ENCODE data around the gene PTPRD.
"Not testable (repeated sequence)": the region's sequence is repeated elsewhere in the genome, so short reads cannot be mapped to it uniquely, and the experiment has no call there.

The PTPRD gene

DNA sequence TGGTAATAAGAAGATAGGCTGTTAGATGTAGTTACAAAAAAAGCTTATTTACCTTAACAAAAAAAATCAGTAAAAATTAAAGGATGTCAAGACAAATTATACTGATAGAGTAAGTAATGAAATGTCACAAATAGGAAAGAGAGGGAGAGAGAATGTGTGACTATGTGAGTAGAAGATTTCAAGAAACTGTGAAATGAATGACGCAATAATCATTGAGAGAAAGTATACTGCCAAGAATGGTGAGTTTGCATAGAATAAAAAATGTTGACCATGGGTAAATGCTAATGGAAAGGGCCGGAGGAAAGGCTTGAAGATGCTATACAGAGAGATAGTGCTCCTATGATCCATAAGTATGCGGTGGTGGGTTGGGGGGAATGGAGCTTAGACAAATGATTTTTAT is 100.7 kb downstream of the PTPRD start:
- no peak overlapping the region for H3K4me3 ChIP-seq
- H3K27ac ChIP-seq: no peak overlapping the region

DNA sequence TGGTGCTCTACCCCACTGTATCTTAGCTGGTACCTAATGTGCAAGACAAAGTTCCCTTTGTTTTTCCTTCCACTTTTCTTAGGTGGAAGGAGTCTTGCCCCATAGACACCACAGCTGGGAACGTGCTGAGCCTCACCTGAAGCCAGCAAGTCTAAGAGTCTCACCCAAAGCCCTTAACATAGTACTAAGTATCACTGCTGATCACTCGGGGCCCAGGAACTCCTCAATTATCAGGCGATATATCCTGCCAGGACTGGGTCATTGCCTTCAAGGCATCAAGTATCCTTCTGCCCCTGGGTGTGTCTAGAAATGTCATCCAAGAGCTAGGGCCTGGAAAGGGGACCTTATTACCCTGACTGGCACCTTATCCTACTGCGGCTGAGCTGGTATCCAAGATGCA is 123.9 kb downstream of the PTPRD start:
- H3K4me3 ChIP-seq: no peak overlapping the region
- no peak overlapping the region for H3K27ac ChIP-seq

DNA sequence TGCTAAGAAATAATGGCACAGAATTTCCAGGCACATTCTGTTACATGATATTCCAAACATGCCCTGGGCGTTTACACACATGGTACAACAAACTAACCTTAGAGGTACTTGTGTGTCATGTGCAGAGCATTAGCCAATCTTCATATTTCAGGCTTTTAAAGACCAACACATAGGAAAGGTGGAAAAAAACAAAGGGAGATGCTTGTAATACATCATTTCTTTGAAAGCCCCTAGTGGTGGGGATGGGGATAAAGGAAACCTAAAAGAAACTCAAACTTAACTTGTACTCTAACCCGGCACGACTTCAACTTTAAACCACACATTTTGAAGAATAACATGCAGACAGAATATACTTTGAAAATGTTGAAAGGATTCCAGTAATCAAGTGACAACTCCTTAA is 133.6 kb downstream of the PTPRD start:
- no peak overlapping the region for H3K27ac ChIP-seq
- no peak overlapping the region for H3K4me3 ChIP-seq

DNA sequence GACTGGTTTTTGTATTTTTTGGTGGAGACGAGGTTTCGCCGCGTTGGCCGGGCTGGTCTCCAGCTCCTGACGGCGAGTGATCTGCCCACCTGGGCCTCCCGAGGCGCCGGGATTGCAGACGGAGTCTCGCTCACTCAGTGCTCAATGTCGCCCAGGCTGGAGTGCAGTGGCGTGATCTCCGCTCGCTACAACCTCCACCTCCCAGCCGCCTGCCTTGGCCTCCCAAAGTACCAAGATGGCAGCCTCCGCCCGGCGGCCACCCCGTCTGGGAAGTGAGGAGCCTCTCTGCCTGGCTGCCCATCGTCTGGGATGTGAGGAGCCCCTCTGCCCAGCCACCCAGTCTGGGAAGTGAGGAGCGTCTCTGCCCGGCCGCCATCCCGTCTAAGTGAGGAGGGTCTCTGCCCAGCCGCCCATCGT is 163.6 kb downstream of the PTPRD start:
- H3K27ac ChIP-seq, H3K4me3 ChIP-seq: not testable (repeated sequence)

DNA sequence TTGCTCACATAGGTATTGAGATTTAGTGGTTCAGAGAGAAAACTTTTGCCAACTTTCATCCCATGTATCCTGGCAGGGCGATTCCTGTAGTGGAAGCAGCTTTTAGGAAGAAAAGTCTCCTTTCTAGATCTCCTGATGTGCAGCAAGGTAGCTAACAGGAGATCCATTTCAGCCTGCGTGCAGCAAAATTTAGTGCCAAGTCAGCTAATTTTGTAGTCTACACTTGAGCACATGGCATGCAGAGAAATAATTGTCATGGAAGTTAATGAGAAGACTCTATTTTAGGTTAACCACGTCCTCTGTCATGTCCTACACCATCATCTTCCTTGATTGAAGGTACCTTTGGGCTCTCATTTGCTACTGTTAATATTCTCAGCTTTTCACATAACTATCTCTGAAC is 165.8 kb downstream of the PTPRD start:
- Histone ChIP-seq H3K27ac (no peak overlapping the region), H3K4me3 (no peak overlapping the region)

DNA sequence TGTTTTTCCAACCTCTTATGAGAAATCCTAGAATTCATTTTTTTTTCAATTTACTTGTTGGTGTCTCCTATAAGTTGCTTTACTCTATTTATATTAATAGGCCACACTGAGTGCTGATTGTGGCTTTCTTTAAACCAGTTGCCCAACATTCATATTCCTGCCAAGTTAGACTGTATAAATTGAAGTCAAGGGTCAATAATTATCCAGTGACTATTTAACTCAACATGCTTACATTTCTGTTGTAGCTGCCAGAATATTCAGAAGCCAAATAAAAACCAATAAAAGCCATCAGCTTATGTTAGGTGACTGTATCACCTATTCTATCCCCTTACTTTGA is 169.0 kb downstream of the PTPRD start:
- Histone ChIP-seq H3K4me3 (no peak overlapping the region), H3K27ac (no peak overlapping the region)

DNA sequence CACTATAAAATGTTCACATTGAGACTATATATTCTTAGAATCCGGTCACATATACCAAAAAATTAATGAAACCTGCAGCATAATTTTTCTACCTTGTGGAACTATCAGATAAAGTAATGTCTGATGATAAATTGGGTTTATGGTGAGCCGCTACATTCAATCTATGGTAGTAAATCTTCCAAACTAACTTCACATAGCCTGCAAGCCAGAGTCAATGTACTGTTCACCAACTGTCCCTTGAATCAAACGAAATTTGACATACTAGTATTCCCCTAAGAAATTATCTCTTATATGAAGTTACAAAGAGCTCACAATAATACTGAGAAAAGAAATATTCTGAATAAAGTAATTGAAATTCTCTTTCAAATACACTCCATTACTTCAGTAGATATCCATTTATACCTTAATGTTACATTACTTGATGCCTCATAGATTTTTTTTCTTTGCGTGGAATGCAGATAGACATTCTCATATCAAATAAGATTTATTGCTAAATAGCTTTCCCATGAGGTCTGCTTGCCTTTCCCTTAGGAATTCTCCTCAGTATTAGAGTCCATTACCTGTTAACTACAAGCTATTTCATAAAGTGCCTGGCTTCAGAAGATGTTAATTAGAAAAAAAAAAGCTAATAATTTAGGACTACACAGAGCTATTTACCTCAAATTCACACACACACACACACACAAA is 169.5 kb downstream of the PTPRD start:
- Histone ChIP-seq H3K4me3 (no peak overlapping the region), H3K27ac (no peak overlapping the region)

DNA sequence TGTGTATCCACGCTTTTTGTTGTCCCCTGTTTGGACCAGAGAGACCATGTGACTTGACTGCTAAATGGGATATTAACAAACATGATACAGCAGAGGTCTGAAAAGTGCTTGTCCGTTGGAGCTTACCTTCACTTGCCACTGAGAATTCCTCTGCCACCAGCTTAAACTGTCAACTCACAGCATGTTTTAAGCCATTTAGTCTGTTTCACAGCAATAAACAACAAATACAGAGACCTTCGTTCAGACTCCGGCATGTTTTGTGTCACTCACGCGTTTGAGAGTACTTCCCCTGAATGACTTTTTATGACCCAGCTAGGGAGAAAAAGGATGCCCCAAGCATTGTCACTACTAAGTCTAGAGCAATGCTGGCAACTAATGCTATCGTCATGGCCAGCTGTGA is 173.8 kb downstream of the PTPRD start:
- no peak overlapping the region for H3K27ac ChIP-seq
- H3K4me3 ChIP-seq: no peak overlapping the region

DNA sequence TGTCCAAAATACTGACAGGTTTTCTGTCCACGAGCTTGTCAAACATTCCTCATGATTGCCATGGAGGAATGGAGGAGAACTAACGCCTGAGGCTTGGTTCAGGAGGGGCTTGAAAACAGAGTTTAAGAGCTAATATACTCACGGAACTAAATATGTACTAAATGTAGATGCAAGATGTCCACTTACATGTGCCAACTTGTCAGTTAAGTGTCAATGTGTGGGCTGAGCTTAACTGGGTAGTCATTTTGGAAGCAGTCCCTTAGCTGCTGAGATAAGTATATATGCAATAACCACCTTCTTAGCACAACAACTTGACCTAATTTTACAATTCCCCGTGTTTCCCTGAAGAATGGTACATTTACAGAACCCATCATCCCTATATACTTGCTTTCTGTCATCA is 176.0 kb downstream of the PTPRD start:
- H3K4me3 ChIP-seq: no peak overlapping the region
- no peak overlapping the region for H3K27ac ChIP-seq

DNA sequence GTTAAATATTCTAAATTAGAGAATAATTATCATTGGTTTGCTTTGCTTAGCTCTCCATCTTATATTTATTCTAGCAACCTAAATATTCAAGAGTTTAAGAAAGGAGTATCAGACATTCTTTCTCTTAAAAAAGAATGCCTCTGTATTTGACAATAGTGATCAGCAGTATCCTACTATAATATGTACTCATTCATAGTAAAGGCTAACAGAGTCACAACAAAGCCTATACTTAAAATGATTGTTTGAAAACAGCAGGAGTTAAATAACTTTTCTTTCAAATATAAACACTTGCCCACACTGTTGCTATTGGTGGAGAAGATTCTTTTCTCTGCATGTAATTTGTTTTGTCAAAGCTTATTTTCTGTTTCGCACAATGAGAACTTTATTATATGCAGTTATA is 178.4 kb downstream of the PTPRD start:
- no peak overlapping the region for H3K27ac ChIP-seq
- H3K4me3 ChIP-seq: no peak overlapping the region

DNA sequence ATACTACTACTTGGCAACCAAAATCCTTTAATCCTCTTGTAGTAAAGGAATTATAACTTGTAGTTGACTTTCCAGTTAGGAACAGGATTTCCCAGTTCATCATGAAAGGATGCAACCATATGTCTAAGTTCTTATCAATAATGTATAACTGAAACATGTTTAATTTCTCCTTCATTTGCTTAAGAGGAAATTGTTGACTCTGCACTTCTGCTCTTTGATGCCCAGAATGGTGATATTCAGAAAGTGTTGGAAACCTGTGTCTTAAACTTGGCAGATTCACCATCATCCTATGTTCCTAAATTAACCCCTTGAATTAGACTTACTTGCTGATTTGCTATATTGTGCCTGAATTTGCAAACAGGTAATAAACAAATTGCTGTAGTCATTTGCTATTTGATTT is 201.5 kb downstream of the PTPRD start:
- H3K4me3 ChIP-seq: no peak overlapping the region
- H3K27ac ChIP-seq: no peak overlapping the region

DNA sequence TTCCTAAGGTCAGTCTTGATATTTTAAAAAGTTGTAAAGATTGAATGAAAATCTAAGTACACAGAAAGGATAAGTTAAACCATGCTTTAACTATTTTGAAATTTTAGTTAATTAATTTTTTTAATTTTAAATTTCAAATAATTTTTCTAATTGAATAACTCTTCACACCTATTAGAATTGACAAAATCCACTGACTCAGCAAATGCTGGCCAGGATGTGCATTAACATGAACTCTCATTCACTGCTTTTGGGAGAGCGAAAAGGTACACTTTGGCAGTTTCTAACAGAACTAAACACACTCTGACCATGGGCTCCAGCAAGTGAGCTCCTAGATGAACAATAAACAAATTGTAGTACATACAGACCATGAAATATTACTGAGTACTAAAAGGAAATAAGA is 209.5 kb downstream of the PTPRD start:
- H3K27ac ChIP-seq: no peak overlapping the region
- H3K4me3 ChIP-seq: no peak overlapping the region

DNA sequence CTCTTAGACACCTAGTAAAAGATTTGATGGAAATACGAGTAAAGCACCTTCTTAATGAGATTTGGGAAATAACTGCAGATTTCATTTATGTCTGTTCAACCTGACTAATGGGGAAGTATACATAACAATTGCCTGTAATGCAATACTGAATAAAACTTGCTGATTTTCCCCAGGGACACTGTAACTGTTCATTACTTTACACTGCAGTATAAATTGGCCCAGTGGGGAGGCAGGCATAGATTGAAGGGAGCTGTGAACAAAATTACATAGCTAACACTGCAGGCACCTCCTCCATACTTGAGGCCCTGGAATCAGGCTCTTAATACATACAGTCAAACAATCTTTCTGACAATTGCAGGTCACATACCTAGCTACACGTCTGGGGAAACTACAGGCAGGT is 216.2 kb downstream of the PTPRD start:
- Histone ChIP-seq H3K27ac (no peak overlapping the region), H3K4me3 (no peak overlapping the region)

DNA sequence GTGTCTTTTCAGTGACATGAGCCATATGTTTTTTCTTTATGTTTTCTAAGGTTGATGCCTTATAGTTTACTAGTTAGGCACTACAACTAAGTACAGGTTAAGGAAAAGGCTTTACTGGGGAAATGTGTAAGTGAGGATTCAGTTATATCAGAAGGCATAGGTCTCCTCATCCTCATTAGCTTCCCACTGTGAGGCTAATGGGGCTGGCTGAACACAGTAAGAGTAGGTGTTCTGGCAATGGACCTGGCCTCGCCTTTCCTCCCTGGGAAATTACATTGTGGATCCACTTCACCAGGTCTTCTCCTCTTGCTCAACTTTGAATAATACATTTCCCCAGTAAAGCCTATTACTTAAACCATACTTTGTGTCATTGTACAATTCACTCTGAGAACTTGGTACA is 225.5 kb downstream of the PTPRD start:
- no peak overlapping the region for H3K27ac ChIP-seq
- no peak overlapping the region for H3K4me3 ChIP-seq

DNA sequence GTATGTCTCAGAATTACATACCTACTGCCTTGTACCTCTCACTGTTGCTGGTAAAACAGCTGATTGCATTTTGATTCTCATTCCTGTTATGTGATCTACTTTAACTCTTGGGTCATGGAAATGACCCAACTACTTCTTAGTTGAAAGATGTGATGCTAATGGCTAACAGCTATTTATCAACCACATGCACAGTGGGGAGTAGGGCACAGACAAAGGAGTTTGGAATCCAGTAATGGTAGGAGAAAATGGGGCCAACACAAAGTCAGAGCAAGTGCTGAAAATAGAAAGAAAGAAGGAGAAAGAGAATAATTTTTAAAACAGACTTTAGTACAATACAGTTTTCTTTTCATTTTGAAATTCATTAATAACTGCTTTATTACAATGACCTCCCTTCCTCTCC is 241.0 kb downstream of the PTPRD start:
- no peak overlapping the region for H3K4me3 ChIP-seq
- no peak overlapping the region for H3K27ac ChIP-seq

DNA sequence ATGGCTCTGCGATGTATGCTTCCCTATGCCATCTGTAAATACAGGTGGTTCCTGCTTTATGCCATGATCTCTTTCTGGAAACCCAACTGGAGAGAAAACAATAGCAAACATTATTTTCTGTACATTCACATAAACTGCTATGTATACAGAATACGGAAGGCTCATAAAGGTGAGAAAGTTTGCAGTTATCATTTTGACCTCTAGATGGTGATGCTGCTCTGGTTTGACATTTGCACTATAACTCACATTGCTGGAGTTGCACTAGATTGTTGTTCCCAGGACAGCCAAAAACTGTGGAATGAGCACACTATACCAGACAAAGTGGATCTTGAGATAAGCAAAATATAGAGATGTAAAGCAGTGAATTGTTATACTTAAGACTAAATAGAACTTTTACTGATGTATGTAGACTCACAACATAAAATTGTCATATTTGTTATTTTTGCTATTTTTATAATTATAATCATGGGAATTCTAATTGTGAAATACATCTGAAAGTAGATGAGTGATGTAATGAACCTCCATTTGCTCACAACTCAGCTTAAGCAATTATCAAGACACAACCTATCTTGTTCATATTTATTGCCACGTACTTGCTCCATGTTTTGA is 246.5 kb downstream of the PTPRD start:
- Histone ChIP-seq H3K27ac (no peak overlapping the region), H3K4me3 (no peak overlapping the region)

DNA sequence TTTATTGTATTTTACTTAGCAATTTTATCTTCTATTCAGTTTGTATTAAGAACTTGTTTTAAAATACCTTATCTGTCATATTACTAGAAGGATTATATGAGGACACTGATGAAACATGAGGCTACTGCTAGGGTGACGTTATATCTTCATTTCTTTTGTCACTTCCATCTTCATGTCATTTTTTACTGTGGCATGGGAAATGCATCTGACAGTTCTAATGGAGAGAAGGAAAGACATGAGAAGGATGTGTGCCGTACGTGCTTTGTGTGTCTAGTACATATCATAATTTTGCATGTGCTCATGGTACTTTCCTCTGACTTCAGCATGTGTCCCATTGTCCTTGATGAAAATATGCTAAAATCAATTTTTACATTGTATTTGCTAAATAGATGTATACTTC is 258.2 kb downstream of the PTPRD start:
- H3K27ac ChIP-seq: no peak overlapping the region
- no peak overlapping the region for H3K4me3 ChIP-seq

DNA sequence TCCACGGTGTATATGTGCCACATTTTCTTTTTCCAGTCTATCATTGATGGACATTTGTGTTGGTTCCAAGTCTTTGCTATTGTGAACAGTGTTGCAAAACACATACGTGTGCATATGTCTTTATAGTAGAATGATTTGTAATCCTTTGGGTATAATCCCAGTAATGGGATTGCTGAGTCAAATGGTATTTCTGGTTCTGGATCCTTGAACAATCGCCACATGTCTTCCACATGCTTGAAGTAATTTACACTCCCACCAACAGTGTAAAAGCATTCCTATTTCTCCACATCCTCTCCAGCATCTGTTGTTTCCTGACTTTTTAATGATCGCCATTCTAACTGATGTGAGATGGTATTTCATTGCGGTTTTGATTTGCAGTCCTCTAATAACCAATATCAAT is 267.2 kb downstream of the PTPRD start:
- H3K27ac ChIP-seq, H3K4me3 ChIP-seq: not testable (repeated sequence)

DNA sequence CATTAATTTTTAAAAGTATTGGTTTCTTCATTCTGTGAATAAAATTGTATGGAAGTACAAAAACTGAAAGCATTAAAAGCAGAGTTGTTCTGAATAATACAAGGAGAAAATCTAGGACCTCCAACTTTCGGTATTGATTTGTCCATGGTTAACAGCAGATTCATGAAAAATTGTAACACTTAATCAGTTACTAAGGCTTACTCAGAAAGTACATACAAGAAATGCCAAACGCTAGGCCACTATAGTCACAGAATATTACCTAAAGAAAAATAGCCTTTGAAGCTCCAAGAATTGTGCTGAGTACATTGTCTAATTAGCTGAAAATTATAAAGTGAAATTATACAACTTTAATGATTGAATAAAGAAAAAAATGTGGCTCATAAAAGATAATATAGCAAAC is 271.7 kb downstream of the PTPRD start:
- no peak overlapping the region for H3K4me3 ChIP-seq
- H3K27ac ChIP-seq: no peak overlapping the region

DNA sequence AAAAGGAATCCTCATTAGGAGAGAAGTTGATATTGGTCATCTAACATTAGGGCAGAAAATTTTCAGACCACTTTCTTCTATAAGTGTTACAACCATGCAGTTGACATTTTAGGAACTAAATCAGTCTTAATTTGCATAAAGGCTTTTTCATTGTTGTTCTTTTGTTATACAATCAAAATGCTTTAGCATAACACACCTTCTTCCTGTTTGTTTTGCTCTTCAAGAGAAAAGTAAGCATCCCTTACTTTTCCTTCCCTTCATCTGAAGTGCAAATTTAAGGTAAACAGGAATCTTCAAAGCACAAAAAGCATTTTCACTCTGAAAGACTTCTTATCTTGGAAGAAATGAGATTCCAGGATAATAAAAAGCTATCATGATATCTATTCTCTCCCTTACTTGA is 273.6 kb downstream of the PTPRD start:
- H3K4me3 ChIP-seq: no peak overlapping the region
- no peak overlapping the region for H3K27ac ChIP-seq

DNA sequence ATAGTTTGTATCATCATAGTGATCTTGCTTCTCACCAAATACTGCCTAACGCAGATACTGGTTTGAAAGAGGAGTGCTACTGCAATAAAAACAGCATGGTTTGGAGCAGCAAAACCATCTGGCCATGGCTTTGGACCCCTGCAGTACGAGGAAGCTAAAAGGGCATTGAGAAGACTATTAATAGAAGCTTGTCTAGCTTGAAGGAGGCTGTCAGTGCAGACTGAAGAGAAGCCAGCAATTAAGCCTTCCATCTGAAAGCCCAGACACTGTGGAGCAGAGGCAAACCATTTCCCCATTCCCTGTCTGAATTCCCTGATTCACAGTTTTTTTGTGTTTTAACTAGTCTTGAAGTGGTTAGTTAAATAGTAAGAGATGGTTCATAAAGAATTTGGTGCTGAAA is 281.6 kb downstream of the PTPRD start:
- Histone ChIP-seq H3K4me3 (no peak overlapping the region), H3K27ac (no peak overlapping the region)

DNA sequence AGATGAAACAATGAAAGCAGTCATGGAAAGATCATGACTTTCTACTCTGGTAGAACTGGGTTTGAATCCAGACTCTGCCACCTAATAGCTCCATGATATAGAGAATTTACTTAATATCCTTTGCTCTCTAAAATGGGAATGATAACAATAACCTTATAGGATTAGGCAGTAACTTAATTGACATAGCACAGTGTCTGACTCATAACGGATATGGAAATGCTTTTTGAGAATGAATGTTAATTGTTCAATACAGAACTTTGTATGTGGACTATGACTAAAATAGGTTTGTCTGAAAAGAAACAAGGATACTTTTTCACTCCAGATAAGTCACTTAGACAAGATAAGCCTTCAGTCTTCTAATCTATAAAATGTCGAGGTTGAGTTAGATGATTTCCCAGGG is 330.7 kb downstream of the PTPRD start:
- Histone ChIP-seq H3K4me3 (no peak overlapping the region), H3K27ac (no peak overlapping the region)

Measured in skin epidermis (tissue), 12 donors.